Neutrophil (primary cell): ENCODE results near the gene PANK4.
"Not testable (repeated sequence)": the region's sequence is repeated elsewhere in the genome, so short reads cannot be mapped to it uniquely, and the experiment has no call there.

Experiments
- H3K27ac ChIP-seq: fragments of 200-600 bp; sonication (generic); 2 replicates; pipeline ENCODE4 v1.5.1; 2016; ENCODE audit warnings: mild to moderate bottlenecking, moderate library complexity
- H3K27me3 ChIP-seq: fragments of 200-600 bp; sonication (generic); 2 replicates; pipeline ENCODE4 v1.6.0; 2016; ENCODE audit warnings: mild to moderate bottlenecking
- H3K36me3 ChIP-seq: fragments of 200-600 bp; sonication (generic); 2 replicates; pipeline ENCODE4 v1.5.1; 2017
- H3K4me1 ChIP-seq, 2 experiments: fragments of 200-600 bp in 1 of 2; sonication (generic) in 1 of 2; 1 replicate in 1 of 2; 2 replicates in 1 of 2; pipeline versions ENCODE4 v1.5.1 to v1.6.1; 2013 to 2016; ENCODE audit warnings: low read depth in 1 of 2, low read length in 1 of 2, mild to moderate bottlenecking in 1 of 2, moderate library complexity in 1 of 2; ENCODE audit not compliant: control insufficient read depth in 1 of 2, insufficient read depth in 1 of 2
- H3K4me3 ChIP-seq, 2 experiments: fragments of 200-600 bp in 1 of 2; sonication (generic) in 1 of 2; 1 replicate in 1 of 2; 2 replicates in 1 of 2; pipeline ENCODE4 v1.5.1; 2013 to 2016; ENCODE audit warnings: low read depth in 1 of 2, low read length in 1 of 2, mild to moderate bottlenecking in 1 of 2, moderate library complexity in 1 of 2
- H3K9me3 ChIP-seq: fragments of 200-600 bp; sonication (generic); 2 replicates; pipeline ENCODE4 v1.5.1; 2016
- TF ChIP-seq, protein P1 (sequence below): fragments of 200-600 bp; sonication (generic); IDR thresholded peaks from 2 replicates; pipeline ENCODE4 v1.5.1; 2016; ENCODE audit warnings: antibody characterized with exemption

The PANK4 gene

DNA sequence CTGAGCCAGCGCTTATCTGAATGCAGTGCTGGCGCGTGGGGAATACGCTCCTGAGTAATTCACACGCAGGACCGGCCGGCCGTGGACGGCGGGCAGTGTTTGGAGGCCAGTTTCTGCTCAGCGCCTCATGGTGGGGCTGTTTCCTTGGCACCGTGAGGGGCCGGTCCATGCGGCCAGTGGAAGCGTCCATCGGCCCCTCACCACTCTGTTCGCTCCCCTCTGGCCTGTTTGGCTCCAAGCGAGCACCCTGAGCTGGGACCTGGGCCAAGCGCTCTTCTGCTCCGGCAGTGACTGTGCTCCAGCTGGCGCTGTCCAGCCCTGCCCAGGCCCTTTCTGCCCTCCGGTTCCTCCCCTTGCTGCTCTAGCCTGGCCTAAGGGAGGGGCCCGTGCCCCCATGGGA, 66.6 kb downstream of the PANK4 start:
- Histone ChIP-seq H3K27ac (no peak overlapping the region), H3K4me1 (no peaks in the 10 kb centered on the region), H3K4me3 (no peak overlapping the region), H3K27me3 (peaks cover 9% of the 10 kb centered on the region), H3K9me3 (no peaks in the 10 kb centered on the region), H3K36me3 (no peaks in the 10 kb centered on the region)
- TF ChIP-seq, protein P1, sequence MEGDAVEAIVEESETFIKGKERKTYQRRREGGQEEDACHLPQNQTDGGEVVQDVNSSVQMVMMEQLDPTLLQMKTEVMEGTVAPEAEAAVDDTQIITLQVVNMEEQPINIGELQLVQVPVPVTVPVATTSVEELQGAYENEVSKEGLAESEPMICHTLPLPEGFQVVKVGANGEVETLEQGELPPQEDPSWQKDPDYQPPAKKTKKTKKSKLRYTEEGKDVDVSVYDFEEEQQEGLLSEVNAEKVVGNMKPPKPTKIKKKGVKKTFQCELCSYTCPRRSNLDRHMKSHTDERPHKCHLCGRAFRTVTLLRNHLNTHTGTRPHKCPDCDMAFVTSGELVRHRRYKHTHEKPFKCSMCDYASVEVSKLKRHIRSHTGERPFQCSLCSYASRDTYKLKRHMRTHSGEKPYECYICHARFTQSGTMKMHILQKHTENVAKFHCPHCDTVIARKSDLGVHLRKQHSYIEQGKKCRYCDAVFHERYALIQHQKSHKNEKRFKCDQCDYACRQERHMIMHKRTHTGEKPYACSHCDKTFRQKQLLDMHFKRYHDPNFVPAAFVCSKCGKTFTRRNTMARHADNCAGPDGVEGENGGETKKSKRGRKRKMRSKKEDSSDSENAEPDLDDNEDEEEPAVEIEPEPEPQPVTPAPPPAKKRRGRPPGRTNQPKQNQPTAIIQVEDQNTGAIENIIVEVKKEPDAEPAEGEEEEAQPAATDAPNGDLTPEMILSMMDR, result no peak

GRCh38 chr1:2459102-2459753, 67.2 kb downstream of the PANK4 start:
- not testable (repeated sequence) for H3K4me1 ChIP-seq, H3K27ac ChIP-seq, H3K27me3 ChIP-seq, H3K9me3 ChIP-seq, H3K4me3 ChIP-seq, H3K36me3 ChIP-seq

DNA sequence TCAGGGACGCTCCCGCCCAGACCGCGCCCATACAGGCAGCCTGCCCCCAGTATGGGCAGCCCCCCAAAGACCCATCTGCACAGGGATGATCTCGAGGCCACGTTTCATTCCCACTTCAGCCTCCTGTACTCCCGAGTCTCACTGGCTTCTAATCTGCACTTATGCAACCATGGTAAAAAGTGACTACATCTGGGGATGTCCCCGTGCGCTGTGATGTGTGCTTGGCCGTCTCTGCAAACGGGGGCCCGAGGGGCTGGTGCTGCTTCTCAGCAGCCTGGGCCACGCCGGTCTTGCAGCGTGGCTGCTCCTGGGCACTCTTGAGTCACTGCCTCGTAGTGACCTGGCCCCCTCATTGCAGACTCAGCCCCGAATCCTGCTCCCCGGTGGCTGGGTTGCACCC, 67.7 kb downstream of the PANK4 start:
- H3K27ac ChIP-seq, result no peak overlapping the region
- no peaks in the 10 kb centered on the region for H3K9me3 ChIP-seq
- peaks cover under 1% of the 10 kb centered on the region for H3K27me3 ChIP-seq
- H3K36me3 ChIP-seq, result no peaks in the 10 kb centered on the region
- no peaks in the 10 kb centered on the region for H3K4me1 ChIP-seq
- H3K4me3 ChIP-seq, result no peak overlapping the region
- TF ChIP-seq, protein P1, result no peak
